Right kidney (tissue), 1 donor: ENCODE measurements around the gene ACVR1B.

Experiments
- DNase-seq: peaks from one replicate; pipeline ENCODE4 v3.0.0-alpha.2; 2016

The ACVR1B gene

GRCh38 chr12:51942501-51943000, 8.9 kb upstream of the ACVR1B start:
- DNase-seq, result no peak

GRCh38 chr12:51943346-51943745, 8.2 kb upstream of the ACVR1B start:
- DNase-seq, result no peak

GRCh38 chr12:51944608-51945233, 6.8 kb upstream of the ACVR1B start:
- DNase-seq, result no peak

- no peak for DNase-seq
These were observed 4.1 kb upstream of the ACVR1B start for GRCh38 chr12:51947246-51947996.

- DNase-seq, result no peak
These were observed 3.4 kb upstream of the ACVR1B start for GRCh38 chr12:51948066-51948465.

- no peak for DNase-seq
These were observed 2.0 kb upstream of the ACVR1B start for GRCh38 chr12:51949342-51950030.

GRCh38 chr12:51950682-51951198, 759 bp upstream of the ACVR1B start:
- no peak for DNase-seq

- DNase-seq, result peak; percentile 72
These were observed 584 bp downstream of the ACVR1B start for GRCh38 chr12:51951843-51952722.

- no peak for DNase-seq
These were observed 1.6 kb downstream of the ACVR1B start for GRCh38 chr12:51953089-51953488.

- no peak for DNase-seq
These were observed 2.4 kb downstream of the ACVR1B start for GRCh38 chr12:51953864-51954263.

GRCh38 chr12:51954561-51955361, 3.3 kb downstream of the ACVR1B start:
- DNase-seq, result no peak

GRCh38 chr12:51955702-51956101, 4.2 kb downstream of the ACVR1B start:
- no peak for DNase-seq

- DNase-seq, result no peak
These were observed 7.0 kb downstream of the ACVR1B start for GRCh38 chr12:51958542-51958941.

- DNase-seq, result no peak
These were observed 7.7 kb downstream of the ACVR1B start for GRCh38 chr12:51959211-51959610.

- no peak for DNase-seq
These were observed 8.4 kb downstream of the ACVR1B start for GRCh38 chr12:51959921-51960320.

- no peak for DNase-seq
These were observed 9.0 kb downstream of the ACVR1B start for GRCh38 chr12:51960488-51960887.

- DNase-seq, result no peak
These were observed 9.4 kb downstream of the ACVR1B start for GRCh38 chr12:51960890-51961289.

GRCh38 chr12:51961834-51962233, 10.3 kb downstream of the ACVR1B start:
- no peak for DNase-seq

- no peak for DNase-seq
These were observed 11.2 kb downstream of the ACVR1B start for GRCh38 chr12:51962737-51963136.

GRCh38 chr12:51963477-51963876, 12.0 kb downstream of the ACVR1B start:
- no peak for DNase-seq

GRCh38 chr12:51969643-51970042, 18.1 kb downstream of the ACVR1B start:
- no peak for DNase-seq
